Thyroid gland (tissue), 4 donors: ENCODE measurements around the gene CC2D2A. TPM values are rescaled to one million over a fixed set of nuclear protein-coding genes. Genes with fewer than 3 reads are reported as not detected.

Experiments
- DNase-seq, 2 donors: peaks; one replicate each; pipeline ENCODE4 v3.0.0-alpha.2; 2019
- H3K27ac ChIP-seq, 3 donors: fragments of 200-600 bp; sonication (generic); 1 replicate in 2 of 3; 2 replicates in 1 of 3; pipeline ENCODE4 v1.5.1; 2016 to 2019; ENCODE audit warnings: mild to moderate bottlenecking in 1 of 3, moderate library complexity in 1 of 3
- H3K27me3 ChIP-seq: fragments of 200-600 bp; sonication (generic); one replicate; pipeline ENCODE4 v1.5.1; 2019
- H3K36me3 ChIP-seq, 2 donors: fragments of 200-600 bp; sonication (generic); one replicate each; pipeline ENCODE4 v1.5.1; 2016 to 2019
- H3K4me1 ChIP-seq, 2 donors: fragments of 200-600 bp; sonication (generic); one replicate each; pipeline ENCODE4 v1.5.1; 2017 to 2019
- H3K4me3 ChIP-seq, 3 donors: fragments of 200-600 bp; sonication (generic); replicated peaks in 1 of 3; 1 replicate in 2 of 3; 2 replicates in 1 of 3; pipeline ENCODE4 v1.5.1; 2016; ENCODE audit warnings: mild to moderate bottlenecking in 1 of 3
- H3K9me3 ChIP-seq: fragments of 200-600 bp; sonication (generic); one replicate; pipeline ENCODE4 v1.5.1; 2017
- POLR2A ChIP-seq, 2 donors: fragments of 450-650 bp; IDR thresholded peaks; one replicate each; pipeline ENCODE4 v1.6.1; 2017; ENCODE audit warnings: antibody characterized with exemption in 2 of 2, mild to moderate bottlenecking in 2 of 2, moderate library complexity in 1 of 2
- WGBS, 2 donors: methylation state at CpG; one replicate each; pipeline ENCODE4 v1.1.5; 2017; 5-methylcytosine and 5-hydroxymethylcytosine counted together
- intact Hi-C: fragments of 100-400 bp; cut with DNase I; formaldehyde crosslinking; loops from one replicate; pipeline ENCODE4 v1.15.1; 2023
- total RNA-seq, 4 donors: library from RNA; depleted of rRNA; stranded (reverse); fragments of >200 nt; gene quantifications; one replicate each; pipeline ENCODE4 v1.2.3, GENCODE V29; 2016
- TF ChIP-seq, protein P1 (sequence below), 6 experiments: fragments of 200-600 bp in 3 of 6; fragments of 450-650 bp in 3 of 6; sonication (generic) in 3 of 6; IDR thresholded peaks; one replicate each; pipeline ENCODE4 v1.5.1; 2016 to 2019; ENCODE audit warnings: antibody characterized with exemption in 6 of 6, mild to moderate bottlenecking in 2 of 6, inconsistent platforms in 1 of 6, moderate library complexity in 1 of 6

CC2D2A gene
- 10 to 100 TPM; 13.6 to 25.1 (median 18.7) TPM for total RNA-seq

DNA sequence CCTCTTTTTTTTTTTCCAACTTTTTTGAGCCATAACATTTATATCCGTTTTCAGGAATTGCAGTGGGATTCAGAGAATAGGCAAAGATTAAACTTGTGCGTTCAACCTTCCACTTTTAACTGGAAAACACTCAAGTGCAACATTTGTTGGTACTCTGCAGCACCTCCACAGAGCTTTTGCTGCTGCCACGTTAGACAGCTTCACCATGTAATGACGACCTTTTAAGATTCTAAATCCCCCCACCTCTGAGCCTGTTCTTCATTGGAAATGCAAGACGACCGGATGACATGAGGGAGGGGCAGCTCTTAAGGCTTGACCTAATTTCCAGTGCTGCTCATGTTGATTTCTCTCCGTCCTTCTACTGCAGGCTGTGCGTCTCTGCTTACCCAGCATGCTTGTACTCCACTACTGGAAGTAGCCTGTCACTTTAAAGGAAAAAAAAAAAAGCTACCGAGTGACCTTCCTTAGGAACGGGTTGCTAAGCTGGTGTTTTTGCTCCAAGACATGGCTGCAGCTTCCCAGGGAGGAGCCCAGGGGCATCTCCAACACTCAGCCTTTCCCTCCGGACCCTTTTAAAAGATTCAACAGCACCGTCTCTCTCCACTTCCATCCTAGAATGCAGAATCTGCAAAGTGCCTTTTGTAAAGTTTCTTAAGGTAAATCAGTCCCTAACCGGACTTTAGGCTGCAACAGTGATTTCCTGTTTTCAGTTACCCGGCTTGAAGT, at the start of gene CC2D2A:
Gene CC2D2A, plus strand, starts transcription at position 481 of the 726 bp plus-strand sequence. CDS start 6,051 bp downstream, outside the sequence.
- 2 to 6% methylated on average over 14 of the region's 14 CpGs for WGBS, 2 donors
- Histone ChIP-seq H3K4me1 (peaks cover 0 to 6% of the 10 kb centered on the region in 2 donors), H3K4me3 (peak within 1 kb of the TSS in 2 of 3 donors; percentile 34 to 44), H3K27me3 (no peaks in the 10 kb centered on the region), H3K36me3 (no peaks in the 10 kb centered on the region), H3K27ac (peak within 1 kb of the TSS in 1 of 3 donors; percentile 23), H3K9me3 (no peaks in the 10 kb centered on the region)
- intact Hi-C loops = no loop called here
- DNase-seq = peak in 1 of 2 donors; percentile 14
- TF ChIP-seq POLR2A (IDR thresholded peaks at IDR 0.05) = no peak
- TF ChIP-seq, protein P1, sequence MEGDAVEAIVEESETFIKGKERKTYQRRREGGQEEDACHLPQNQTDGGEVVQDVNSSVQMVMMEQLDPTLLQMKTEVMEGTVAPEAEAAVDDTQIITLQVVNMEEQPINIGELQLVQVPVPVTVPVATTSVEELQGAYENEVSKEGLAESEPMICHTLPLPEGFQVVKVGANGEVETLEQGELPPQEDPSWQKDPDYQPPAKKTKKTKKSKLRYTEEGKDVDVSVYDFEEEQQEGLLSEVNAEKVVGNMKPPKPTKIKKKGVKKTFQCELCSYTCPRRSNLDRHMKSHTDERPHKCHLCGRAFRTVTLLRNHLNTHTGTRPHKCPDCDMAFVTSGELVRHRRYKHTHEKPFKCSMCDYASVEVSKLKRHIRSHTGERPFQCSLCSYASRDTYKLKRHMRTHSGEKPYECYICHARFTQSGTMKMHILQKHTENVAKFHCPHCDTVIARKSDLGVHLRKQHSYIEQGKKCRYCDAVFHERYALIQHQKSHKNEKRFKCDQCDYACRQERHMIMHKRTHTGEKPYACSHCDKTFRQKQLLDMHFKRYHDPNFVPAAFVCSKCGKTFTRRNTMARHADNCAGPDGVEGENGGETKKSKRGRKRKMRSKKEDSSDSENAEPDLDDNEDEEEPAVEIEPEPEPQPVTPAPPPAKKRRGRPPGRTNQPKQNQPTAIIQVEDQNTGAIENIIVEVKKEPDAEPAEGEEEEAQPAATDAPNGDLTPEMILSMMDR (IDR thresholded peaks at IDR 0.05) = no peak

DNA sequence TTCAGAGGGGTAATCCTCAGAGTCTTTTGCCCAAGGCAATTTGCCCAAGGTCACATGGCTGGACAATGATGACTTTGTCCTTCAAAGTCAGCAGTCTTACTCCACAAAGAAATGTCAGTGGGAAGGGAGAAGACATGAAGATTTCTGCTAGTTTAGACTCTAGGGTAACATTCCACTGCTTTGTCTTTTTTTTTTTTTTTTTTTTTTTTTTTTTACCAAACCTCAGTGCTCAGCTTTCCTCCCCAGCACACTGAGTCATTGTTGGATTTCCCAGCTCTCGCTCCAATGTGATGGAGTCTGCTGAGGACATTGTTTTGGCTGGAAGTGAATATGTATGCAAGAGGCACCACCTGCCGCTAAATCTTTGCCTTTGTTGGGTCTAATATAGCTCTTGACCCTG, 49.0 kb upstream of the CC2D2A start:
- Histone ChIP-seq H3K27me3 (no peaks in the 10 kb centered on the region), H3K9me3 (no peaks in the 10 kb centered on the region), H3K4me3 (no peak overlapping the region), H3K36me3 (no peaks in the 10 kb centered on the region), H3K27ac (no peak overlapping the region), H3K4me1 (no peaks in the 10 kb centered on the region)
- 74 to 76% methylated on average over 2 of the region's 2 CpGs for WGBS, 2 donors
- no peak for DNase-seq
- TF ChIP-seq POLR2A (IDR thresholded peaks at IDR 0.05) = no peak
- TF ChIP-seq, protein P1 (IDR thresholded peaks at IDR 0.05) = no peak
- intact Hi-C loops = no loop called here

DNA sequence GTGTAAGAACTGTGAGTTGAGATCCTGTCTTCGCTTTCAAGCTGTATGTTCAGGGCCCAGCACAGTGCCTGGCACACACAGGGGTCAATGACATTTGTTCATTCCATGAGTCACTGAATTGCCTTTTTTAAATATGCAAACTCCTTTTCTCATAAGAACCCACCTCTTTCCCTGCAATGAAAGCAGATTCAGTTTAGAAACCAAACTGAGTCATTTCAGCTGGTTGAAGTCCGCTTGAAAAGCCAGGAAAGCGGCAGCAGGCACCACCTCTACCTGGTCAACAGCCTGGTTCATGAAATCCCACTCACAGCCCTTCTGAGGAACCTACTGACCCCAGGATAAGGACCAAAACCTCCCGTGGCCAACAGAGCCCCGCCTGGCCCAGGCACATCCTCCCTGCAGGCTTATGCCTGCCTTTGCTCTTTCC, 46.4 kb upstream of the CC2D2A start:
- Histone ChIP-seq H3K4me3 (no peak overlapping the region), H3K27ac (no peak overlapping the region), H3K27me3 (no peaks in the 10 kb centered on the region), H3K36me3 (no peaks in the 10 kb centered on the region), H3K9me3 (no peaks in the 10 kb centered on the region), H3K4me1 (no peaks in the 10 kb centered on the region)
- TF ChIP-seq, protein P1 (IDR thresholded peaks at IDR 0.05) = no peak
- no peak for TF ChIP-seq POLR2A (IDR thresholded peaks at IDR 0.05)
- intact Hi-C loops = no loop called here
- WGBS, 2 donors = 73 to 75% methylated on average over 5 of the region's 5 CpGs
- DNase-seq = no peak

DNA sequence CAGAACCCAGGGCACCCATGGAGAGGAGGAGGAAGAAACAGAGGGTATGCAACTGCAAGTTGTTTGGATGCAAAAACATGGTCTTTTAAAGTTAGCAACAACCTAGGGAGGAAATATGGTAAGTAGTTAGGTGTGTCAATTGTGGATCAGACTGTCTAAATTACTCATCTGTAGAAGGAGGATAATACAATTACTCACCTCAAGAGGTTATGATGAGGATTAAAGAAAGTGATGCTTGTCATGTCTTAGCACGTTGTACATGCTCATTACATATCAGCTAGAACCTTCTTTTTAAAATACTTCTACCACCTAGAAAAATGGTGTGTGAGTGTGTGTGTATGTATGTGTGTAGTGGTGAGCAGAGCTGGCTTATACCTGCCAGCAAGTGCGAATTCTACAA, 44.2 kb upstream of the CC2D2A start:
- no peak overlapping the region for H3K4me3 ChIP-seq
- no peaks in the 10 kb centered on the region for H3K4me1 ChIP-seq
- no peak overlapping the region for H3K27ac ChIP-seq
- no peaks in the 10 kb centered on the region for H3K9me3 ChIP-seq
- no peak for DNase-seq
- intact Hi-C loops = no loop called here
- H3K36me3 ChIP-seq = no peaks in the 10 kb centered on the region
- no peaks in the 10 kb centered on the region for H3K27me3 ChIP-seq
- TF ChIP-seq POLR2A (IDR thresholded peaks at IDR 0.05) = no peak
- TF ChIP-seq, protein P1 (IDR thresholded peaks at IDR 0.05) = no peak
- 90 to 94% methylated on average over 2 of the region's 2 CpGs for WGBS, 2 donors

DNA sequence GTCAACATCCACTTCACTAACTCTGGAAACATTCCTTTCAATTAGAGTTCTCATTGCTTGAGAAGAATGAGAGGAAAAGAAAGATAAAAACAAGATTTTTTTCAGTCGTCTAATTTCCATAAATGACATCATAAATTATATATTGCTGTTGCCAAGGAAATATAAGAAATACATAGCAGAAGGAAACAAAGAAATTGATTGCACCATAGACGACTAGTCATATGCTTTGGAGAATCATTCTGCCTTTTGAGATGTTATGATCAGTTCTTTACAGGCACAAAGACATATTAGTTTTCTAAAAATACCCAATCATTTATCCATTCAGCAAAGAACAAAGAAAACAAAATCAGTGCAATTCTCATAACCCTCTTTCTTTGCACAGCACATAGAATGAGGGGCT, 42.5 kb upstream of the CC2D2A start:
- intact Hi-C loops = no loop called here
- H3K9me3 ChIP-seq = no peaks in the 10 kb centered on the region
- H3K27me3 ChIP-seq = no peaks in the 10 kb centered on the region
- H3K4me1 ChIP-seq = no peaks in the 10 kb centered on the region
- WGBS, 2 donors = 52 to 61% methylated on average over 2 of the region's 2 CpGs
- TF ChIP-seq, protein P1 (IDR thresholded peaks at IDR 0.05) = no peak
- no peak for TF ChIP-seq POLR2A (IDR thresholded peaks at IDR 0.05)
- no peak overlapping the region for H3K4me3 ChIP-seq
- DNase-seq = no peak
- H3K27ac ChIP-seq = peak overlapping the region in 1 of 3 donors; percentile 7
- no peaks in the 10 kb centered on the region for H3K36me3 ChIP-seq
